Liver (tissue), 9 donors: ENCODE measurements around the gene P4HB. TPM values are rescaled to one million over a fixed set of nuclear protein-coding genes. Genes with fewer than 3 reads are reported as not detected.

Experiments
- DNase-seq: peaks from one replicate; pipeline ENCODE4 v3.0.0-alpha.2; 2017; ENCODE audit warnings: low spot score
- H3K27ac ChIP-seq, 2 donors: one replicate each; pipeline ENCODE4 v1.7.0; 2013; ENCODE audit warnings: inconsistent platforms in 2 of 2, low read length in 2 of 2, control low read depth in 1 of 2, low read depth in 1 of 2, mild to moderate bottlenecking in 1 of 2
- H3K27me3 ChIP-seq, 4 donors: one replicate each; pipeline versions ENCODE4 v1.6.1 to v1.7.0; 2013; ENCODE audit warnings: low read length in 3 of 4, inconsistent platforms in 1 of 4, mild to moderate bottlenecking in 1 of 4, moderate library complexity in 1 of 4; ENCODE audit not compliant: control insufficient read depth in 4 of 4, insufficient read depth in 4 of 4
- H3K36me3 ChIP-seq, 4 donors: one replicate each; pipeline versions ENCODE4 v1.6.1 to v1.7.0; 2013; ENCODE audit warnings: low read length in 3 of 4, mild to moderate bottlenecking in 3 of 4, low read depth in 1 of 4, moderate library complexity in 1 of 4; ENCODE audit not compliant: control insufficient read depth in 4 of 4, insufficient read depth in 3 of 4
- H3K4me1 ChIP-seq, 4 donors: one replicate each; pipeline versions ENCODE4 v1.6.1 to v1.7.0; 2013; ENCODE audit warnings: low read length in 3 of 4, mild to moderate bottlenecking in 3 of 4, moderate library complexity in 1 of 4; ENCODE audit not compliant: control insufficient read depth in 4 of 4, insufficient read depth in 4 of 4
- H3K4me3 ChIP-seq, 3 donors: one replicate each; pipeline versions ENCODE4 v1.6.1 to v1.7.0; 2013; ENCODE audit warnings: low read length in 3 of 3, control low read depth in 1 of 3, low read depth in 1 of 3, mild to moderate bottlenecking in 1 of 3
- H3K9ac ChIP-seq, 2 donors: one replicate each; pipeline ENCODE4 v1.7.0; 2013; ENCODE audit warnings: low read length in 2 of 2, mild to moderate bottlenecking in 2 of 2, moderate library complexity in 2 of 2, control low read depth in 1 of 2, low read depth in 1 of 2
- H3K9me3 ChIP-seq, 4 donors: one replicate each; pipeline versions ENCODE4 v1.6.1 to v1.7.0; 2013; ENCODE audit warnings: low read length in 3 of 4; ENCODE audit not compliant: control insufficient read depth in 4 of 4
- EGR1 ChIP-seq, 2 donors: IDR thresholded peaks; 2 replicates each; pipeline ENCODE4 v1.6.1; 2016 to 2018; ENCODE audit warnings: antibody characterized with exemption in 2 of 2, low read depth in 2 of 2
- FOXA1 ChIP-seq: IDR thresholded peaks from 2 replicates; pipeline ENCODE4 v1.6.1; 2016; ENCODE audit warnings: antibody characterized with exemption
- FOXA2 ChIP-seq: IDR thresholded peaks from 2 replicates; pipeline ENCODE4 v1.6.1; 2016; ENCODE audit warnings: antibody characterized with exemption
- GABPA ChIP-seq, 2 donors: IDR thresholded peaks in 1 of 2; conservative IDR thresholded peaks in 1 of 2; 2 replicates each; pipeline ENCODE4 v1.6.1; 2016; ENCODE audit warnings: antibody characterized with exemption in 2 of 2, mild to moderate bottlenecking in 1 of 2, moderate library complexity in 1 of 2
- HNF4A ChIP-seq, 2 donors: conservative IDR thresholded peaks; 2 replicates each; pipeline ENCODE4 v1.6.1; 2016; ENCODE audit warnings: antibody characterized with exemption in 2 of 2, mild to moderate bottlenecking in 2 of 2
- HNF4G ChIP-seq: IDR thresholded peaks from 2 replicates; pipeline ENCODE4 v1.6.1; 2016; ENCODE audit warnings: antibody characterized with exemption
- JUND ChIP-seq, 2 donors: IDR thresholded peaks; 2 replicates each; pipeline ENCODE4 v1.6.1; 2016; ENCODE audit warnings: antibody characterized with exemption in 2 of 2
- NR2F2 ChIP-seq: IDR thresholded peaks from 2 replicates; pipeline ENCODE4 v1.6.1; 2016; ENCODE audit warnings: antibody characterized with exemption
- RAD21 ChIP-seq, 2 donors: IDR thresholded peaks; 2 replicates each; pipeline ENCODE4 v1.6.1; 2016; ENCODE audit warnings: antibody characterized with exemption in 2 of 2, mild to moderate bottlenecking in 2 of 2
- RXRA ChIP-seq, 2 donors: IDR thresholded peaks; 2 replicates each; pipeline ENCODE4 v1.6.1; 2017 to 2018; ENCODE audit warnings: antibody characterized with exemption in 2 of 2, mild to moderate bottlenecking in 1 of 2
- SP1 ChIP-seq: IDR thresholded peaks from 2 replicates; pipeline ENCODE4 v1.6.1; 2018; ENCODE audit warnings: antibody characterized with exemption, mild to moderate bottlenecking
- TAF1 ChIP-seq: conservative IDR thresholded peaks from 2 replicates; pipeline ENCODE4 v1.6.1; 2016; ENCODE audit warnings: antibody characterized with exemption, mild to moderate bottlenecking
- YY1 ChIP-seq: IDR thresholded peaks from 2 replicates; pipeline ENCODE4 v1.6.1; 2016; ENCODE audit warnings: antibody characterized with exemption, mild to moderate bottlenecking
- WGBS: extraction: QIAGEN DNeasy Blood & Tissue Kit; methylation state at CpG from one replicate; pipeline ENCODE4 v1.1.7; 2013; 5-methylcytosine and 5-hydroxymethylcytosine counted together
- polyA plus RNA-seq, 2 donors: library from polyadenylated mRNA; stranded (reverse) in 1 of 2; unstranded in 1 of 2; fragments of 200-250 nt in 1 of 2; fragments of >200 nt in 1 of 2; fragmentation: Nextera tagmentation in 1 of 2; extraction: Ambion mirVana in 1 of 2; gene quantifications; one replicate each; pipeline versions ENCODE4 v1.2.1 to v1.2.3, GENCODE V29; 2013 to 2015
- total RNA-seq, 2 donors: library from RNA; depleted of rRNA; stranded (reverse); fragments of >200 nt; gene quantifications; one replicate each; pipeline ENCODE4 v1.2.3, GENCODE V29; 2014
- TF ChIP-seq, protein P1 (sequence below): IDR thresholded peaks from 2 replicates; pipeline ENCODE4 v1.6.1; 2016; ENCODE audit warnings: antibody characterized with exemption
- TF ChIP-seq, protein P2 (sequence below): IDR thresholded peaks from 2 replicates; pipeline ENCODE4 v1.6.1; 2016; ENCODE audit warnings: antibody characterized with exemption
- TF ChIP-seq, protein P3 (sequence below): IDR thresholded peaks from 2 replicates; pipeline ENCODE4 v1.6.1; 2016; ENCODE audit warnings: antibody characterized with exemption
- TF ChIP-seq, protein P4 (sequence below): fragments of 150-350 bp; IDR thresholded peaks from 2 replicates; pipeline ENCODE4 v1.5.1; 2017; ENCODE audit warnings: improper control_type of control experiment, low read depth, low read length; ENCODE audit not compliant: missing input control
- TF ChIP-seq, protein P5 (sequence below): IDR thresholded peaks from 2 replicates; pipeline ENCODE4 v1.6.1; 2016; ENCODE audit warnings: antibody characterized with exemption, mild to moderate bottlenecking
- donor health status: healthy.
- donor health status: healthy.
- donor health status: healthy.
- donor health status: healthy.
- donor health status: healthy.

Gene P4HB
- total and polyA plus RNA-seq, 4 donors, result 1,000 to 3,361 (median 1,576) TPM

DNA sequence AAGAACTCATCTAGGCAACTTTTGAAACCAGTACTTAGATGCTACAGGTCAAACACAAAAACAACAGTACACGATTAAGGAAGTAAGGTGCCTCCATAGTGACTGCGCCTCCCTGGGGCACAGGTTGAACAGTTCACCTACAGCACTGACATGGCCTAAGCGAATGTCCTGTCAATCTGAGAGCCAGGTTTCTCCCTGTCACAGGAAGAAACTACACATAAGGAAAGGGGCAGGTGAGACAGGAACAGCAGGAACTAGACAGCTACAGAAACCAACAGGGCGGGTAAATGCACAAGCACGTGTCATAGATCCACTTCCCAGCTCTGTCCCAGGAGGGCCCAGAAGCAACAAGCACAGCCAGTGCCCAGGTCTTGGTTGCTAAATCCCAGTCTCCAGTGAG is 18.8 kb upstream of the P4HB start:
- H3K4me1 ChIP-seq, result no peaks in the 10 kb centered on the region
- TF ChIP-seq, protein P1, sequence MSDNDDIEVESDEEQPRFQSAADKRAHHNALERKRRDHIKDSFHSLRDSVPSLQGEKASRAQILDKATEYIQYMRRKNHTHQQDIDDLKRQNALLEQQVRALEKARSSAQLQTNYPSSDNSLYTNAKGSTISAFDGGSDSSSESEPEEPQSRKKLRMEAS, result no peak
- TF ChIP-seq, protein P2, sequence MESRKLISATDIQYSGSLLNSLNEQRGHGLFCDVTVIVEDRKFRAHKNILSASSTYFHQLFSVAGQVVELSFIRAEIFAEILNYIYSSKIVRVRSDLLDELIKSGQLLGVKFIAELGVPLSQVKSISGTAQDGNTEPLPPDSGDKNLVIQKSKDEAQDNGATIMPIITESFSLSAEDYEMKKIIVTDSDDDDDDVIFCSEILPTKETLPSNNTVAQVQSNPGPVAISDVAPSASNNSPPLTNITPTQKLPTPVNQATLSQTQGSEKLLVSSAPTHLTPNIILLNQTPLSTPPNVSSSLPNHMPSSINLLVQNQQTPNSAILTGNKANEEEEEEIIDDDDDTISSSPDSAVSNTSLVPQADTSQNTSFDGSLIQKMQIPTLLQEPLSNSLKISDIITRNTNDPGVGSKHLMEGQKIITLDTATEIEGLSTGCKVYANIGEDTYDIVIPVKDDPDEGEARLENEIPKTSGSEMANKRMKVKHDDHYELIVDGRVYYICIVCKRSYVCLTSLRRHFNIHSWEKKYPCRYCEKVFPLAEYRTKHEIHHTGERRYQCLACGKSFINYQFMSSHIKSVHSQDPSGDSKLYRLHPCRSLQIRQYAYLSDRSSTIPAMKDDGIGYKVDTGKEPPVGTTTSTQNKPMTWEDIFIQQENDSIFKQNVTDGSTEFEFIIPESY, result no peak
- TF ChIP-seq, protein P3, sequence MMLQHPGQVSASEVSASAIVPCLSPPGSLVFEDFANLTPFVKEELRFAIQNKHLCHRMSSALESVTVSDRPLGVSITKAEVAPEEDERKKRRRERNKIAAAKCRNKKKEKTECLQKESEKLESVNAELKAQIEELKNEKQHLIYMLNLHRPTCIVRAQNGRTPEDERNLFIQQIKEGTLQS, result no peak
- TF ChIP-seq, protein P4, sequence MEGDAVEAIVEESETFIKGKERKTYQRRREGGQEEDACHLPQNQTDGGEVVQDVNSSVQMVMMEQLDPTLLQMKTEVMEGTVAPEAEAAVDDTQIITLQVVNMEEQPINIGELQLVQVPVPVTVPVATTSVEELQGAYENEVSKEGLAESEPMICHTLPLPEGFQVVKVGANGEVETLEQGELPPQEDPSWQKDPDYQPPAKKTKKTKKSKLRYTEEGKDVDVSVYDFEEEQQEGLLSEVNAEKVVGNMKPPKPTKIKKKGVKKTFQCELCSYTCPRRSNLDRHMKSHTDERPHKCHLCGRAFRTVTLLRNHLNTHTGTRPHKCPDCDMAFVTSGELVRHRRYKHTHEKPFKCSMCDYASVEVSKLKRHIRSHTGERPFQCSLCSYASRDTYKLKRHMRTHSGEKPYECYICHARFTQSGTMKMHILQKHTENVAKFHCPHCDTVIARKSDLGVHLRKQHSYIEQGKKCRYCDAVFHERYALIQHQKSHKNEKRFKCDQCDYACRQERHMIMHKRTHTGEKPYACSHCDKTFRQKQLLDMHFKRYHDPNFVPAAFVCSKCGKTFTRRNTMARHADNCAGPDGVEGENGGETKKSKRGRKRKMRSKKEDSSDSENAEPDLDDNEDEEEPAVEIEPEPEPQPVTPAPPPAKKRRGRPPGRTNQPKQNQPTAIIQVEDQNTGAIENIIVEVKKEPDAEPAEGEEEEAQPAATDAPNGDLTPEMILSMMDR, result no peak
- no peak for TF ChIP-seq YY1
- no peak for TF ChIP-seq RXRA (IDR thresholded peaks at IDR 0.05)
- TF ChIP-seq HNF4G, result no peak
- TF ChIP-seq HNF4A (conservative IDR thresholded peaks at IDR 0.05), result no peak
- no peak for TF ChIP-seq SP1
- no peak for TF ChIP-seq FOXA1
- no peak for TF ChIP-seq TAF1
- no peak for TF ChIP-seq JUND (IDR thresholded peaks at IDR 0.05)
- TF ChIP-seq FOXA2, result no peak
- no peak for TF ChIP-seq EGR1 (IDR thresholded peaks at IDR 0.05; ENCODE audit: low read depth in 2 of 2)
- TF ChIP-seq, protein P5, sequence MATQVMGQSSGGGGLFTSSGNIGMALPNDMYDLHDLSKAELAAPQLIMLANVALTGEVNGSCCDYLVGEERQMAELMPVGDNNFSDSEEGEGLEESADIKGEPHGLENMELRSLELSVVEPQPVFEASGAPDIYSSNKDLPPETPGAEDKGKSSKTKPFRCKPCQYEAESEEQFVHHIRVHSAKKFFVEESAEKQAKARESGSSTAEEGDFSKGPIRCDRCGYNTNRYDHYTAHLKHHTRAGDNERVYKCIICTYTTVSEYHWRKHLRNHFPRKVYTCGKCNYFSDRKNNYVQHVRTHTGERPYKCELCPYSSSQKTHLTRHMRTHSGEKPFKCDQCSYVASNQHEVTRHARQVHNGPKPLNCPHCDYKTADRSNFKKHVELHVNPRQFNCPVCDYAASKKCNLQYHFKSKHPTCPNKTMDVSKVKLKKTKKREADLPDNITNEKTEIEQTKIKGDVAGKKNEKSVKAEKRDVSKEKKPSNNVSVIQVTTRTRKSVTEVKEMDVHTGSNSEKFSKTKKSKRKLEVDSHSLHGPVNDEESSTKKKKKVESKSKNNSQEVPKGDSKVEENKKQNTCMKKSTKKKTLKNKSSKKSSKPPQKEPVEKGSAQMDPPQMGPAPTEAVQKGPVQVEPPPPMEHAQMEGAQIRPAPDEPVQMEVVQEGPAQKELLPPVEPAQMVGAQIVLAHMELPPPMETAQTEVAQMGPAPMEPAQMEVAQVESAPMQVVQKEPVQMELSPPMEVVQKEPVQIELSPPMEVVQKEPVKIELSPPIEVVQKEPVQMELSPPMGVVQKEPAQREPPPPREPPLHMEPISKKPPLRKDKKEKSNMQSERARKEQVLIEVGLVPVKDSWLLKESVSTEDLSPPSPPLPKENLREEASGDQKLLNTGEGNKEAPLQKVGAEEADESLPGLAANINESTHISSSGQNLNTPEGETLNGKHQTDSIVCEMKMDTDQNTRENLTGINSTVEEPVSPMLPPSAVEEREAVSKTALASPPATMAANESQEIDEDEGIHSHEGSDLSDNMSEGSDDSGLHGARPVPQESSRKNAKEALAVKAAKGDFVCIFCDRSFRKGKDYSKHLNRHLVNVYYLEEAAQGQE, result no peak
- no peak for TF ChIP-seq RAD21 (IDR thresholded peaks at IDR 0.05)
- no peak for TF ChIP-seq NR2F2
- TF ChIP-seq GABPA (IDR thresholded peaks at IDR 0.05 in 1 of 2, conservative IDR thresholded peaks at IDR 0.05 in 1 of 2), result no peak
- no peak overlapping the region for H3K9ac ChIP-seq
- 84% methylated on average over 5 of the region's 5 CpGs for WGBS
- no peaks in the 10 kb centered on the region for H3K9me3 ChIP-seq
- H3K27ac ChIP-seq, result no peak overlapping the region
- no peaks in the 10 kb centered on the region for H3K27me3 ChIP-seq
- peaks cover 2 to 7% (median 5%) of the 10 kb centered on the region in 4 donors for H3K36me3 ChIP-seq
- H3K4me3 ChIP-seq, result no peak overlapping the region
- no peak for DNase-seq
